Natural killer cell treated with Interleukin-12 subunit alpha and Interleukin-12 subunit beta and Interleukin-15 and Interleukin-18, amount 100 ng/mL, for 72 hours (primary cell): ENCODE results near the gene CFAP251. TPM values are rescaled to one million over a fixed set of nuclear protein-coding genes. Genes with fewer than 3 reads are reported as not detected.
A peak's percentile ranks its signal among the peaks of the same experiment; 100 is the strongest.
"Not testable (repeated sequence)": the region's sequence is repeated elsewhere in the genome, so short reads cannot be mapped to it uniquely, and the experiment has no call there.

Experiments
- ATAC-seq, 2 donors: fragments of 150-1000 bp; cut with Tn5 transposase in 1 of 2; sonication (Bioruptor Pico), chemical (Tn5 transposase) in 1 of 2; 2 replicates each; pipeline ENCODE4 v1.10.0; 2021
- DNase-seq: peaks from one replicate; pipeline ENCODE4 v3.0.0; 2022; ENCODE audit warnings: low spot score
- H3K27ac Mint-ChIP-seq, 2 donors: 1 replicate in 1 of 2; 2 replicates in 1 of 2; pipeline ENCODE4 v1.8.0; 2022; ENCODE audit warnings: mixed read lengths in 2 of 2, mild to moderate bottlenecking in 1 of 2, moderate library complexity in 1 of 2
- H3K27me3 Mint-ChIP-seq, 2 donors: 1 replicate in 1 of 2; 2 replicates in 1 of 2; pipeline ENCODE4 v1.8.0; 2022; ENCODE audit warnings: mixed read lengths in 2 of 2
- H3K36me3 Mint-ChIP-seq: one replicate; pipeline ENCODE4 v1.8.0; 2022; ENCODE audit warnings: mixed read lengths
- H3K4me1 Mint-ChIP-seq, 2 donors: 1 replicate in 1 of 2; 2 replicates in 1 of 2; pipeline ENCODE4 v1.8.0; 2022; ENCODE audit warnings: low read depth in 2 of 2, mixed read lengths in 2 of 2, mild to moderate bottlenecking in 1 of 2
- H3K4me3 Mint-ChIP-seq: one replicate; pipeline ENCODE4 v1.8.0; 2022; ENCODE audit warnings: mixed read lengths
- H3K9me3 Mint-ChIP-seq: 2 replicates; pipeline ENCODE4 v1.8.0; 2022; ENCODE audit warnings: mixed read lengths
- total RNA-seq, 2 donors: library from RNA; stranded (reverse); gene quantifications; one replicate each; pipeline ENCODE4 v1.2.3, GENCODE V29; 2022

CFAP251 gene
- total RNA-seq, 2 donors from 2014 or later: 2.0 to 2.9 TPM

GRCh38 chr12:121983536-121984210 is 65.3 kb downstream of the CFAP251 start:
- Mint-ChIP-seq H3K9me3 (no peaks in the 10 kb centered on the region), H3K27ac (no peak overlapping the region), H3K4me3 (no peak overlapping the region), H3K27me3 (no peaks in the 10 kb centered on the region), H3K36me3 (no peaks in the 10 kb centered on the region), H3K4me1 (no peaks in the 10 kb centered on the region)
- no peak for ATAC-seq
- DNase-seq: no peak

GRCh38 chr12:121986489-121987245 is 68.3 kb downstream of the CFAP251 start:
- no peak overlapping the region for H3K27ac Mint-ChIP-seq
- no peaks in the 10 kb centered on the region for H3K9me3 Mint-ChIP-seq
- DNase-seq: no peak
- H3K4me3 Mint-ChIP-seq: no peak overlapping the region
- H3K4me1 Mint-ChIP-seq: peaks cover 0 to 11% of the 10 kb centered on the region in 2 donors
- no peak for ATAC-seq
- H3K36me3 Mint-ChIP-seq: no peaks in the 10 kb centered on the region
- H3K27me3 Mint-ChIP-seq: no peaks in the 10 kb centered on the region

GRCh38 chr12:121988519-121988918 is 70.1 kb downstream of the CFAP251 start:
- peaks cover 3 to 17% of the 10 kb centered on the region in 2 donors for H3K4me1 Mint-ChIP-seq
- not testable (repeated sequence) for H3K27me3 Mint-ChIP-seq, ATAC-seq, DNase-seq, H3K9me3 Mint-ChIP-seq, H3K4me3 Mint-ChIP-seq, H3K36me3 Mint-ChIP-seq, H3K27ac Mint-ChIP-seq

GRCh38 chr12:121989276-121990113 is 71.1 kb downstream of the CFAP251 start:
- DNase-seq: no peak
- no peak overlapping the region for H3K27ac Mint-ChIP-seq
- no peaks in the 10 kb centered on the region for H3K27me3 Mint-ChIP-seq
- H3K4me3 Mint-ChIP-seq: no peak overlapping the region
- H3K9me3 Mint-ChIP-seq: no peaks in the 10 kb centered on the region
- H3K36me3 Mint-ChIP-seq: no peaks in the 10 kb centered on the region
- peaks cover 3 to 17% of the 10 kb centered on the region in 2 donors for H3K4me1 Mint-ChIP-seq
- no peak for ATAC-seq

GRCh38 chr12:121990114-121990647 is 71.8 kb downstream of the CFAP251 start:
- Mint-ChIP-seq H3K4me1 (peaks cover 3 to 17% of the 10 kb centered on the region in 2 donors), H3K4me3 (no peak overlapping the region), H3K27ac (no peak overlapping the region), H3K27me3 (no peaks in the 10 kb centered on the region), H3K36me3 (no peaks in the 10 kb centered on the region), H3K9me3 (no peaks in the 10 kb centered on the region)
- ATAC-seq (no peak), DNase-seq (no peak)

- H3K27me3 Mint-ChIP-seq: no peaks in the 10 kb centered on the region
- DNase-seq (no peak), ATAC-seq (peak; percentile 50 to 76)
- peak overlapping the region; percentile 7 for H3K4me3 Mint-ChIP-seq
- no peaks in the 10 kb centered on the region for H3K9me3 Mint-ChIP-seq
- peaks cover 3 to 17% of the 10 kb centered on the region in 2 donors for H3K4me1 Mint-ChIP-seq
- no peak overlapping the region for H3K27ac Mint-ChIP-seq
- H3K36me3 Mint-ChIP-seq: no peaks in the 10 kb centered on the region
Measured at GRCh38 chr12:121990692-121991603, 72.6 kb downstream of the CFAP251 start.

GRCh38 chr12:121992059-121992879 is 73.9 kb downstream of the CFAP251 start:
- Mint-ChIP-seq H3K4me1 (peaks cover 3 to 17% of the 10 kb centered on the region in 2 donors), H3K9me3 (no peaks in the 10 kb centered on the region), H3K4me3 (peak overlapping the region; percentile 66), H3K27ac (no peak overlapping the region), H3K36me3 (no peaks in the 10 kb centered on the region), H3K27me3 (peaks cover 4 to 6% of the 10 kb centered on the region in 2 donors)
- ATAC-seq (peak; percentile 93 to 97), DNase-seq (no peak)

GRCh38 chr12:121996050-121996944 is 77.9 kb downstream of the CFAP251 start:
- ATAC-seq (no peak), DNase-seq (no peak)
- H3K9me3 Mint-ChIP-seq: no peaks in the 10 kb centered on the region
- H3K27ac Mint-ChIP-seq: no peak overlapping the region
- H3K4me3 Mint-ChIP-seq: no peak overlapping the region
- H3K4me1 Mint-ChIP-seq: peaks cover 3 to 9% of the 10 kb centered on the region in 2 donors
- peaks cover 5 to 14% of the 10 kb centered on the region in 2 donors for H3K27me3 Mint-ChIP-seq
- no peaks in the 10 kb centered on the region for H3K36me3 Mint-ChIP-seq

GRCh38 chr12:121996945-121997612 is 78.7 kb downstream of the CFAP251 start:
- no peaks in the 10 kb centered on the region for H3K36me3 Mint-ChIP-seq
- H3K27me3 Mint-ChIP-seq: peaks cover 8 to 14% of the 10 kb centered on the region in 2 donors
- DNase-seq (no peak), ATAC-seq (no peak)
- H3K27ac Mint-ChIP-seq: no peak overlapping the region
- H3K4me3 Mint-ChIP-seq: no peak overlapping the region
- no peaks in the 10 kb centered on the region for H3K9me3 Mint-ChIP-seq
- H3K4me1 Mint-ChIP-seq: peaks cover 1 to 2% of the 10 kb centered on the region in 2 donors

GRCh38 chr12:122001466-122002209 is 83.2 kb downstream of the CFAP251 start:
- Mint-ChIP-seq H3K27ac (no peak overlapping the region), H3K27me3 (peaks cover 24 to 37% of the 10 kb centered on the region in 2 donors), H3K36me3 (no peaks in the 10 kb centered on the region), H3K9me3 (no peaks in the 10 kb centered on the region), H3K4me3 (no peak overlapping the region), H3K4me1 (peaks cover 5 to 12% of the 10 kb centered on the region in 2 donors)
- DNase-seq (no peak), ATAC-seq (no peak)
